HEK293 (cell line): ENCODE measurements around the gene NDST4.

Experiments
- CTCF ChIP-seq: fragments of 450-650 bp; formaldehyde crosslinking; IDR thresholded peaks from 2 replicates; pipeline ENCODE4 v1.5.1; 2016; ENCODE audit warnings: missing biosample characterization, missing genetic modification characterization
- ZNF24 ChIP-seq: fragments of 450-650 bp; formaldehyde crosslinking; IDR thresholded peaks from 2 replicates; pipeline ENCODE4 v1.5.1; 2016; ENCODE audit warnings: missing biosample characterization, missing genetic modification characterization
- ZNF776 ChIP-seq: fragments of 450-650 bp; formaldehyde crosslinking; IDR thresholded peaks from 2 replicates; pipeline ENCODE4 v1.5.0; 2017; ENCODE audit warnings: missing biosample characterization, missing genetic modification characterization, borderline replicate concordance
- TF ChIP-seq, protein P1 (sequence below): fragments of 450-650 bp; formaldehyde crosslinking; IDR thresholded peaks from 2 replicates; pipeline ENCODE4 v1.5.1; 2016; ENCODE audit warnings: missing biosample characterization, missing genetic modification characterization, borderline replicate concordance

GRCh38 chr4:115108850-115109249, 4.6 kb downstream of the NDST4 start:
- TF ChIP-seq, protein P1, sequence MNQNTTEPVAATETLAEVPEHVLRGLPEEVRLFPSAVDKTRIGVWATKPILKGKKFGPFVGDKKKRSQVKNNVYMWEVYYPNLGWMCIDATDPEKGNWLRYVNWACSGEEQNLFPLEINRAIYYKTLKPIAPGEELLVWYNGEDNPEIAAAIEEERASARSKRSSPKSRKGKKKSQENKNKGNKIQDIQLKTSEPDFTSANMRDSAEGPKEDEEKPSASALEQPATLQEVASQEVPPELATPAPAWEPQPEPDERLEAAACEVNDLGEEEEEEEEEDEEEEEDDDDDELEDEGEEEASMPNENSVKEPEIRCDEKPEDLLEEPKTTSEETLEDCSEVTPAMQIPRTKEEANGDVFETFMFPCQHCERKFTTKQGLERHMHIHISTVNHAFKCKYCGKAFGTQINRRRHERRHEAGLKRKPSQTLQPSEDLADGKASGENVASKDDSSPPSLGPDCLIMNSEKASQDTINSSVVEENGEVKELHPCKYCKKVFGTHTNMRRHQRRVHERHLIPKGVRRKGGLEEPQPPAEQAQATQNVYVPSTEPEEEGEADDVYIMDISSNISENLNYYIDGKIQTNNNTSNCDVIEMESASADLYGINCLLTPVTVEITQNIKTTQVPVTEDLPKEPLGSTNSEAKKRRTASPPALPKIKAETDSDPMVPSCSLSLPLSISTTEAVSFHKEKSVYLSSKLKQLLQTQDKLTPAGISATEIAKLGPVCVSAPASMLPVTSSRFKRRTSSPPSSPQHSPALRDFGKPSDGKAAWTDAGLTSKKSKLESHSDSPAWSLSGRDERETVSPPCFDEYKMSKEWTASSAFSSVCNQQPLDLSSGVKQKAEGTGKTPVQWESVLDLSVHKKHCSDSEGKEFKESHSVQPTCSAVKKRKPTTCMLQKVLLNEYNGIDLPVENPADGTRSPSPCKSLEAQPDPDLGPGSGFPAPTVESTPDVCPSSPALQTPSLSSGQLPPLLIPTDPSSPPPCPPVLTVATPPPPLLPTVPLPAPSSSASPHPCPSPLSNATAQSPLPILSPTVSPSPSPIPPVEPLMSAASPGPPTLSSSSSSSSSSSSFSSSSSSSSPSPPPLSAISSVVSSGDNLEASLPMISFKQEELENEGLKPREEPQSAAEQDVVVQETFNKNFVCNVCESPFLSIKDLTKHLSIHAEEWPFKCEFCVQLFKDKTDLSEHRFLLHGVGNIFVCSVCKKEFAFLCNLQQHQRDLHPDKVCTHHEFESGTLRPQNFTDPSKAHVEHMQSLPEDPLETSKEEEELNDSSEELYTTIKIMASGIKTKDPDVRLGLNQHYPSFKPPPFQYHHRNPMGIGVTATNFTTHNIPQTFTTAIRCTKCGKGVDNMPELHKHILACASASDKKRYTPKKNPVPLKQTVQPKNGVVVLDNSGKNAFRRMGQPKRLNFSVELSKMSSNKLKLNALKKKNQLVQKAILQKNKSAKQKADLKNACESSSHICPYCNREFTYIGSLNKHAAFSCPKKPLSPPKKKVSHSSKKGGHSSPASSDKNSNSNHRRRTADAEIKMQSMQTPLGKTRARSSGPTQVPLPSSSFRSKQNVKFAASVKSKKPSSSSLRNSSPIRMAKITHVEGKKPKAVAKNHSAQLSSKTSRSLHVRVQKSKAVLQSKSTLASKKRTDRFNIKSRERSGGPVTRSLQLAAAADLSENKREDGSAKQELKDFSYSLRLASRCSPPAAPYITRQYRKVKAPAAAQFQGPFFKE (tag by site-specific recombination): no peak
- no peak for TF ChIP-seq CTCF (tag by site-specific recombination)
- no peak for TF ChIP-seq ZNF24
- no peak for TF ChIP-seq ZNF776 (tag by site-specific recombination)
